GM12891 (cell line): ENCODE measurements around the gene ST6GALNAC6.

Experiments
- POLR2A ChIP-seq: IDR thresholded peaks from 2 replicates; pipeline ENCODE4 v1.6.1; 2011; ENCODE audit warnings: low read depth, low read length, control low read depth
- POLR2AphosphoS5 ChIP-seq: IDR thresholded peaks from 2 replicates; pipeline ENCODE4 v1.6.1; 2011; ENCODE audit warnings: low read depth, low read length, control low read depth
- SPI1 ChIP-seq: IDR thresholded peaks from 2 replicates; pipeline ENCODE4 v1.6.1; 2011; ENCODE audit warnings: low read depth, low read length, control low read depth

GRCh38 chr9:127844821-127845359 is 54.5 kb downstream of the ST6GALNAC6 start:
- TF ChIP-seq POLR2AphosphoS5 (no peak), POLR2A (no peak), SPI1 (no peak)
